Spleen (tissue), 11 donors: ENCODE data around the gene NYAP2. TPM values are rescaled to one million over a fixed set of nuclear protein-coding genes. Genes with fewer than 3 reads are reported as not detected.

ENCODE experiments used
- DNase-seq: peaks from one replicate; pipeline ENCODE4 v3.0.0-alpha.2; 2020
- H3K27ac ChIP-seq, 8 donors: fragments of 200-600 bp; sonication (generic) in 7 of 8; 1 replicate in 4 of 8; 2 replicates in 4 of 8; pipeline versions ENCODE4 v1.5.0 to v1.8.0; 2016 to 2021; ENCODE audit warnings: inconsistent platforms in 4 of 8, mild to moderate bottlenecking in 4 of 8, moderate library complexity in 1 of 8
- H3K27me3 ChIP-seq, 7 donors: fragments of 200-600 bp; sonication (generic) in 6 of 7; replicated peaks in 1 of 7; 1 replicate in 4 of 7; 2 replicates in 3 of 7; pipeline versions ENCODE4 v1.5.0 to v1.8.0; 2016 to 2021; ENCODE audit warnings: inconsistent platforms in 3 of 7, mild to moderate bottlenecking in 1 of 7
- H3K36me3 ChIP-seq, 6 donors: fragments of 200-600 bp; sonication (generic) in 5 of 6; 1 replicate in 4 of 6; 2 replicates in 2 of 6; pipeline versions ENCODE4 v1.5.0 to v1.8.0; 2016 to 2021; ENCODE audit warnings: inconsistent platforms in 2 of 6
- H3K4me1 ChIP-seq, 6 donors: fragments of 200-600 bp; sonication (generic) in 5 of 6; 1 replicate in 3 of 6; 2 replicates in 3 of 6; pipeline versions ENCODE4 v1.5.0 to v1.8.0; 2016 to 2021; ENCODE audit warnings: inconsistent platforms in 3 of 6
- H3K4me3 ChIP-seq, 8 donors: fragments of 200-600 bp; sonication (generic) in 7 of 8; 1 replicate in 4 of 8; 2 replicates in 4 of 8; pipeline versions ENCODE4 v1.5.0 to v1.8.0; 2016 to 2021; ENCODE audit warnings: inconsistent platforms in 4 of 8, mild to moderate bottlenecking in 4 of 8, moderate library complexity in 2 of 8
- H3K9me3 ChIP-seq, 8 donors: fragments of 200-600 bp; sonication (generic) in 7 of 8; 1 replicate in 4 of 8; 2 replicates in 4 of 8; pipeline versions ENCODE4 v1.5.0 to v1.8.0; 2016 to 2021; ENCODE audit warnings: inconsistent platforms in 4 of 8
- CTCF ChIP-seq, 11 experiments: fragments of 200-600 bp in 7 of 11; fragments of 450-650 bp in 4 of 11; sonication (generic) in 4 of 11; IDR thresholded peaks in 8 of 11; conservative IDR thresholded peaks in 3 of 11; 1 replicate in 7 of 11; 2 replicates in 4 of 11; pipeline versions ENCODE4 v1.4.0 to v1.8.0; 2016 to 2021; ENCODE audit warnings: antibody characterized with exemption in 11 of 11, inconsistent platforms in 4 of 11, mild to moderate bottlenecking in 1 of 11
- POLR2A ChIP-seq, 3 donors: fragments of 450-650 bp; IDR thresholded peaks; one replicate each; pipeline ENCODE4 v1.5.1; 2017; ENCODE audit warnings: antibody characterized with exemption in 3 of 3, mild to moderate bottlenecking in 1 of 3
- POLR2AphosphoS5 ChIP-seq, 3 donors: sonication (generic); formaldehyde crosslinking; IDR thresholded peaks; one replicate each; pipeline ENCODE4 v1.5.1; 2017; ENCODE audit warnings: antibody characterized with exemption in 3 of 3
- WGBS, 5 donors: extraction: QIAGEN DNeasy Blood & Tissue Kit in 3 of 5; methylation state at CpG; one replicate each; pipeline versions ENCODE4 v1.1.5 to v1.1.7; 2013 to 2018; 5-methylcytosine and 5-hydroxymethylcytosine counted together
- intact Hi-C: fragments of 100-400 bp; cut with DNase I; formaldehyde crosslinking; loops from one replicate; pipeline ENCODE4 v1.15.0; 2023; ENCODE audit warnings: low total_unique reads
- polyA plus RNA-seq, 3 donors: library from polyadenylated mRNA; stranded (reverse); fragments of 200-250 nt; gene quantifications; one replicate each; pipeline ENCODE4 v1.2.1, GENCODE V29; 2013
- total RNA-seq, 7 donors: library from RNA; depleted of rRNA in 3 of 7; stranded (reverse); fragments of >200 nt in 3 of 7; fragmentation: NEBNext Ultra II Directional in 4 of 7; extraction: Animal tissue kit (Norgen Biotek cat#: 25700) in 4 of 7; gene quantifications; one replicate each; pipeline versions ENCODE4 v1.1.0 to v1.2.1, GENCODE V29; 2016 to 2021
- donor health status: healthy with polysubstance abuse.
- donor health status: DM: no; HTN: no; CAD: no; lungs with moderate emphysema.
- donor health status: DM: no; HTN: no; CAD: no.
- donor health status: Bipolar disorder and iron deficiency.
- donor health status: healthy.
- donor health status: DM: no; HTN: no; CAD: no.
- donor health status: DM: yes; HTN: yes; CAD: no.

The NYAP2 gene
- total and polyA plus RNA-seq, 10 donors = 0.06 to 0.33 (median 0.16) TPM; not detected in 1

- WGBS, 5 donors = 75 to 88% (median 79%) methylated on average over 4 of the region's 4 CpGs
- TF ChIP-seq POLR2A (IDR thresholded peaks at IDR 0.05) = no peak
- no peak for TF ChIP-seq CTCF (IDR thresholded peaks at IDR 0.05 in 8 of 11, conservative IDR thresholded peaks at IDR 0.05 in 3 of 11)
- TF ChIP-seq POLR2AphosphoS5 (IDR thresholded peaks at IDR 0.05) = no peak
- Histone ChIP-seq H3K27ac (no peak overlapping the region), H3K4me3 (no peak overlapping the region), H3K9me3 (no peaks in the 10 kb centered on the region), H3K36me3 (no peaks in the 10 kb centered on the region), H3K27me3 (peaks cover 0 to 3% (median 0%) of the 10 kb centered on the region in 7 donors), H3K4me1 (no peaks in the 10 kb centered on the region)
- intact Hi-C loops = no loop called here
- DNase-seq = no peak
These were observed 127.4 kb downstream of the NYAP2 start for GRCh38 chr2:225526760-225527390.

GRCh38 chr2:225531559-225531958 lies 132.0 kb downstream of the NYAP2 start:
- TF ChIP-seq POLR2A (IDR thresholded peaks at IDR 0.05) (no peak), CTCF (IDR thresholded peaks at IDR 0.05 in 8 of 11, conservative IDR thresholded peaks at IDR 0.05 in 3 of 11) (no peak), POLR2AphosphoS5 (IDR thresholded peaks at IDR 0.05) (no peak)
- H3K27ac ChIP-seq = no peak overlapping the region
- DNase-seq = no peak
- 49 to 68% (median 58%) methylated on average over 3 of the region's 3 CpGs for WGBS, 5 donors
- H3K27me3 ChIP-seq = no peaks in the 10 kb centered on the region
- no peaks in the 10 kb centered on the region for H3K9me3 ChIP-seq
- no peaks in the 10 kb centered on the region for H3K4me1 ChIP-seq
- intact Hi-C loops = no loop called here
- H3K36me3 ChIP-seq = no peaks in the 10 kb centered on the region
- no peak overlapping the region for H3K4me3 ChIP-seq

GRCh38 chr2:225532096-225532495 lies 132.6 kb downstream of the NYAP2 start:
- no peaks in the 10 kb centered on the region for H3K36me3 ChIP-seq
- TF ChIP-seq POLR2A (IDR thresholded peaks at IDR 0.05) (no peak), POLR2AphosphoS5 (IDR thresholded peaks at IDR 0.05) (no peak), CTCF (IDR thresholded peaks at IDR 0.05 in 8 of 11, conservative IDR thresholded peaks at IDR 0.05 in 3 of 11) (no peak)

GRCh38 chr2:225534037-225534436 lies 134.5 kb downstream of the NYAP2 start:
- TF ChIP-seq CTCF (IDR thresholded peaks at IDR 0.05 in 8 of 11, conservative IDR thresholded peaks at IDR 0.05 in 3 of 11) (no peak), POLR2A (IDR thresholded peaks at IDR 0.05) (no peak), POLR2AphosphoS5 (IDR thresholded peaks at IDR 0.05) (no peak)
- Histone ChIP-seq H3K9me3 (peaks cover 0 to 3% (median 0%) of the 10 kb centered on the region in 8 donors), H3K4me3 (no peak overlapping the region), H3K36me3 (no peaks in the 10 kb centered on the region), H3K27ac (no peak overlapping the region), H3K4me1 (no peaks in the 10 kb centered on the region), H3K27me3 (no peaks in the 10 kb centered on the region)
- intact Hi-C loops = no loop called here
- 73 to 84% (median 76%) methylated on average over 6 of the region's 6 CpGs for WGBS, 5 donors
- no peak for DNase-seq

More at GRCh38 chr2:225532096-225532495, 132.6 kb downstream of the NYAP2 start:
- Histone ChIP-seq H3K9me3 (no peaks in the 10 kb centered on the region), H3K27ac (no peak overlapping the region), H3K4me1 (no peaks in the 10 kb centered on the region), H3K27me3 (no peaks in the 10 kb centered on the region), H3K4me3 (no peak overlapping the region)
- intact Hi-C loops = no loop called here
- 88 to 98% (median 89%) methylated on average over 1 of the region's 1 CpG for WGBS, 5 donors
- DNase-seq = no peak
